Neural crest cell (in vitro differentiated cells): Measurements from ENCODE around the gene DNM3. TPM values are rescaled to one million over a fixed set of nuclear protein-coding genes. Genes with fewer than 3 reads are reported as not detected.

Experiments used
- DNase-seq: peaks from one replicate; pipeline ENCODE4 v3.0.0; 2021; ENCODE audit warnings: low read depth, mixed read lengths, low spot score
- H3K27ac Mint-ChIP-seq: one replicate; pipeline ENCODE4 v1.8.0; 2021; ENCODE audit warnings: mild to moderate bottlenecking, mixed read lengths; ENCODE audit not compliant: unreplicated experiment
- H3K27me3 Mint-ChIP-seq: 2 replicates; pipeline ENCODE4 v1.8.0; 2021; ENCODE audit warnings: low read depth, mild to moderate bottlenecking, mixed read lengths
- H3K36me3 Mint-ChIP-seq: 2 replicates; pipeline ENCODE4 v1.8.0; 2021; ENCODE audit warnings: low read depth, mild to moderate bottlenecking, mixed read lengths
- H3K4me1 Mint-ChIP-seq: 2 replicates; pipeline ENCODE4 v1.8.0; 2021; ENCODE audit warnings: mixed read lengths
- H3K4me3 Mint-ChIP-seq: one replicate; pipeline ENCODE4 v1.8.0; 2021; ENCODE audit warnings: mild to moderate bottlenecking, mixed read lengths
- H3K9me3 Mint-ChIP-seq: 2 replicates; pipeline ENCODE4 v1.8.0; 2021; ENCODE audit warnings: mixed read lengths
- total RNA-seq: library from RNA; stranded (reverse); gene quantifications from 2 replicates; pipeline ENCODE4 v1.2.1, GENCODE V29; 2021
- TF ChIP-seq, protein P1 (sequence below): fragments of 200-600 bp; sonication (generic); conservative IDR thresholded peaks from 2 replicates; pipeline ENCODE4 v1.5.0; 2021; ENCODE audit warnings: antibody characterized with exemption, mild to moderate bottlenecking

DNM3 gene
- total RNA-seq, 1 donor from 2014 or later, result 3.5 TPM

DNA sequence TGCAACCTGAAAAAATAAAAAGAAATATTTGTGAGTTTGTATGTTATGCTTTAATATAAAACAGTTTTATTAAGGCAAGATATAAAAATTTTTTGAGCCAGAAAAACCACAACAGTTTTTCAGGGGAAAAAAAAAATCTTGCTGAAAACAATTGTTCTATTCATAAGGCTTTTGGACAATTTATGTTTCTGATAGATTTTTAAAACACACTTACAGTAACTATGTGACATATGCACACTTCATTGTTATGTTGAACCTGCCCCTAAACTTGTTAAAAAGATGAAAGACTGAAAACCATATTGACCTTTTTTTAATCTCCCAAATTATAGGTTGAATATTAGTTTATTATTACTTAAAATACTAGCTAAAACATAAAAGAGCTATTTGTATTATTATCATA lies 299.3 kb downstream of the DNM3 start:
- Mint-ChIP-seq H3K36me3 (no peaks in the 10 kb centered on the region), H3K4me3 (no peak overlapping the region), H3K27ac (no peak overlapping the region), H3K9me3 (no peaks in the 10 kb centered on the region), H3K4me1 (peaks cover 43% of the 10 kb centered on the region), H3K27me3 (no peaks in the 10 kb centered on the region)
- TF ChIP-seq, protein P1, sequence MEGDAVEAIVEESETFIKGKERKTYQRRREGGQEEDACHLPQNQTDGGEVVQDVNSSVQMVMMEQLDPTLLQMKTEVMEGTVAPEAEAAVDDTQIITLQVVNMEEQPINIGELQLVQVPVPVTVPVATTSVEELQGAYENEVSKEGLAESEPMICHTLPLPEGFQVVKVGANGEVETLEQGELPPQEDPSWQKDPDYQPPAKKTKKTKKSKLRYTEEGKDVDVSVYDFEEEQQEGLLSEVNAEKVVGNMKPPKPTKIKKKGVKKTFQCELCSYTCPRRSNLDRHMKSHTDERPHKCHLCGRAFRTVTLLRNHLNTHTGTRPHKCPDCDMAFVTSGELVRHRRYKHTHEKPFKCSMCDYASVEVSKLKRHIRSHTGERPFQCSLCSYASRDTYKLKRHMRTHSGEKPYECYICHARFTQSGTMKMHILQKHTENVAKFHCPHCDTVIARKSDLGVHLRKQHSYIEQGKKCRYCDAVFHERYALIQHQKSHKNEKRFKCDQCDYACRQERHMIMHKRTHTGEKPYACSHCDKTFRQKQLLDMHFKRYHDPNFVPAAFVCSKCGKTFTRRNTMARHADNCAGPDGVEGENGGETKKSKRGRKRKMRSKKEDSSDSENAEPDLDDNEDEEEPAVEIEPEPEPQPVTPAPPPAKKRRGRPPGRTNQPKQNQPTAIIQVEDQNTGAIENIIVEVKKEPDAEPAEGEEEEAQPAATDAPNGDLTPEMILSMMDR, result no peak
- no peak for DNase-seq

GRCh38 chr1:172141341-172141881 lies 300.1 kb downstream of the DNM3 start:
- H3K9me3 Mint-ChIP-seq, result no peaks in the 10 kb centered on the region

DNA sequence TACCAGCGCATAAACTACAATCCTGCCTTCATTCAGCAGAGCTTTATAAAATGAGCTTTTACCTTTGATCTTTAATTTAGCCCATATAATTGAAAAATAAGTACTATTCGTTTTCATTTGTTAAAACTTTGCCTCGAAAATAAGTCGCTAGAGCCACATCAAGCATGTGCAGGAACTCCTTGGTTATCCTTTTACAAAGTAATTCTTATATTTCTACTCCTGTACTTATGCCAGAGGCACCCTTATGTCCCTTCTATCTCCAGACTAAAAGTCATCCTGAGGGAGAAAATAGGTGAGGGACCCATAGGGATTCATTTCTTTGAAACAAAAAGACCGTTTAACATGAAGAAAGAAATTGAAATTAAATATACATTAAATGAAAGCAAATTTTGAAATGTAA lies 301.0 kb downstream of the DNM3 start:
- no peaks in the 10 kb centered on the region for H3K36me3 Mint-ChIP-seq
- H3K27ac Mint-ChIP-seq, result no peak overlapping the region
- H3K4me3 Mint-ChIP-seq, result no peak overlapping the region
- TF ChIP-seq, protein P1, result no peak
- H3K9me3 Mint-ChIP-seq, result no peaks in the 10 kb centered on the region
- H3K4me1 Mint-ChIP-seq, result peaks cover 49% of the 10 kb centered on the region
- no peak for DNase-seq
- H3K27me3 Mint-ChIP-seq, result no peaks in the 10 kb centered on the region

More at GRCh38 chr1:172141341-172141881, 300.1 kb downstream of the DNM3 start:
- TF ChIP-seq, protein P1, result no peak
- H3K27ac Mint-ChIP-seq, result peak overlapping the region; percentile 83
- no peaks in the 10 kb centered on the region for H3K27me3 Mint-ChIP-seq
- H3K36me3 Mint-ChIP-seq, result no peaks in the 10 kb centered on the region
- H3K4me3 Mint-ChIP-seq, result no peak overlapping the region
- no peak for DNase-seq
- peaks cover 49% of the 10 kb centered on the region for H3K4me1 Mint-ChIP-seq

GRCh38 chr1:172143384-172144055 lies 302.2 kb downstream of the DNM3 start:
- peaks cover 51% of the 10 kb centered on the region for H3K4me1 Mint-ChIP-seq

DNA sequence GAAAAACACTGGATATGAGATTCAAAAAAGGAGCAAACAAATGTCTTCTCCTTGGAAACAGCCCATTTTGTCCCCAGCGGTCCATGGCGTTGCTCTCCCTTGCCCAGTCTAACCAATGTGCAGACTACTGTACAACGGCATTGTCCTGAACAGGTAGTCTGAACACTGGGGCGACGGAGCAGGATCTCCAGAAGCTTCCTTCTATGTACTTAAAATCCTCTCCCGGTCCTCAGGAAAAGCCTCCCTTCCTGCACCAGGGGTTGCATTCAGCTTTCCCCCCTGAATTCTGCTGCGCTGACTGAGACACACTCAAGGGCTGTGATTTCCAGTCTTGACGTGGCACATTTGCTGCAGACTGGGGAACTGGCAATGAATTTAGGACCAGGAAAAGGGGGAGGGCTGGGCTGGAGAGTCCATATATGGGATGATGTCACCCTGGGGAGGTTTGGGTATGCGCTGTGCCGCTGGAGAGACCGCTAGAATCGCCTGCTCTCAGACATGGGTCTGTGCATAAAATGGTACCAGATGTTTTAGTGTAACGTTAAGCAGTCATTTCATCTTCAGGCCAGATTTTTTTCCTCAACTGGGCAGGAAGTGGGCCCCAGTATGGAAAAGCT lies 303.3 kb downstream of the DNM3 start:
- TF ChIP-seq, protein P1, result no peak
- no peak for DNase-seq
- Mint-ChIP-seq H3K27ac (peak overlapping the region; percentile 94), H3K4me3 (peak overlapping the region; percentile 74), H3K36me3 (no peaks in the 10 kb centered on the region), H3K4me1 (peaks cover 55% of the 10 kb centered on the region), H3K27me3 (no peaks in the 10 kb centered on the region), H3K9me3 (no peaks in the 10 kb centered on the region)

More at GRCh38 chr1:172143384-172144055, 302.2 kb downstream of the DNM3 start:
- no peak for DNase-seq
- Mint-ChIP-seq H3K27me3 (no peaks in the 10 kb centered on the region), H3K9me3 (no peaks in the 10 kb centered on the region), H3K4me3 (peak overlapping the region; percentile 51), H3K27ac (peak overlapping the region; percentile 69), H3K36me3 (no peaks in the 10 kb centered on the region)
- TF ChIP-seq, protein P1, result no peak
